HK-2 (cell line): ENCODE measurements around the gene SLC5A1.
A peak's percentile ranks its signal among the peaks of the same experiment; 100 is the strongest.

ENCODE experiments used
- DNase-seq: peaks from one replicate; pipeline ENCODE4 v3.0.0-alpha.2; 2018; ENCODE audit not compliant: unreplicated experiment

SLC5A1 gene

GRCh38 chr22:32050678-32051515 lies 7.8 kb downstream of the SLC5A1 start:
- DNase-seq = peak; percentile 47

GRCh38 chr22:32052244-32052643 lies 9.2 kb downstream of the SLC5A1 start:
- DNase-seq = no peak

GRCh38 chr22:32052936-32053791 lies 10.1 kb downstream of the SLC5A1 start:
- DNase-seq = no peak

- DNase-seq = no peak
These were observed 12.0 kb downstream of the SLC5A1 start for GRCh38 chr22:32055069-32055468.

- no peak for DNase-seq
These were observed 15.7 kb downstream of the SLC5A1 start for GRCh38 chr22:32058656-32059260.

- no peak for DNase-seq
These were observed 16.4 kb downstream of the SLC5A1 start for GRCh38 chr22:32059426-32059825.

- no peak for DNase-seq
These were observed 20.6 kb downstream of the SLC5A1 start for GRCh38 chr22:32063701-32064100.

GRCh38 chr22:32066820-32067219 lies 23.8 kb downstream of the SLC5A1 start:
- no peak for DNase-seq

- DNase-seq = no peak
These were observed 24.6 kb downstream of the SLC5A1 start for GRCh38 chr22:32067613-32068012.

- DNase-seq = no peak
These were observed 26.7 kb downstream of the SLC5A1 start for GRCh38 chr22:32069579-32070372.

GRCh38 chr22:32073262-32073661 lies 30.2 kb downstream of the SLC5A1 start:
- no peak for DNase-seq

- no peak for DNase-seq
These were observed 30.8 kb downstream of the SLC5A1 start for GRCh38 chr22:32073823-32074380.

GRCh38 chr22:32075997-32076760 lies 33.1 kb downstream of the SLC5A1 start:
- no peak for DNase-seq

GRCh38 chr22:32076761-32077084 lies 33.7 kb downstream of the SLC5A1 start:
- no peak for DNase-seq

GRCh38 chr22:32077151-32077550 lies 34.1 kb downstream of the SLC5A1 start:
- DNase-seq = no peak

- peak; percentile 37 for DNase-seq
These were observed 36.3 kb downstream of the SLC5A1 start for GRCh38 chr22:32079130-32080089.

- peak; percentile 8 for DNase-seq
These were observed 37.8 kb downstream of the SLC5A1 start for GRCh38 chr22:32080904-32081303.

- no peak for DNase-seq
These were observed 39.3 kb downstream of the SLC5A1 start for GRCh38 chr22:32082331-32082730.

- DNase-seq = no peak
These were observed 39.9 kb downstream of the SLC5A1 start for GRCh38 chr22:32083000-32083399.
